HL-60 (cell line): ENCODE results near the gene DOC2B.

Source experiments
- DNase-seq, 2 experiments: peaks; one replicate each; pipeline ENCODE4 v3.0.0-alpha.2; 2010 to 2020; ENCODE audit warnings: low read depth in 1 of 2, low spot score in 1 of 2
- H3K27ac ChIP-seq: fragments of 250-450 bp; sonication (Bioruptor Pico); replicated peaks from 2 replicates; pipeline ENCODE4 v1.5.1; 2020; ENCODE audit warnings: mild to moderate bottlenecking, moderate library complexity
- H3K27me3 ChIP-seq: fragments of 250-450 bp; sonication (Bioruptor Pico); 2 replicates; pipeline ENCODE4 v1.5.1; 2021; ENCODE audit warnings: mild to moderate bottlenecking, moderate library complexity; ENCODE audit not compliant: insufficient read depth, poor library complexity, severe bottlenecking
- H3K4me3 ChIP-seq: replicated peaks from 2 replicates; pipeline ENCODE4 v1.5.1; 2011; ENCODE audit warnings: mild to moderate bottlenecking, control low read depth, low read length; ENCODE audit not compliant: insufficient read depth
- GABPA ChIP-seq: IDR thresholded peaks from 2 replicates; pipeline ENCODE4 v1.6.1; 2012; ENCODE audit warnings: low read depth
- POLR2AphosphoS5 ChIP-seq: IDR thresholded peaks from 2 replicates; pipeline ENCODE4 v1.6.1; 2012; ENCODE audit warnings: low read depth
- REST ChIP-seq: IDR thresholded peaks from 2 replicates; pipeline ENCODE4 v1.6.1; 2012; ENCODE audit warnings: low read depth; ENCODE audit not compliant: insufficient replicate concordance
- SPI1 ChIP-seq: IDR thresholded peaks from 2 replicates; pipeline ENCODE4 v1.6.1; 2012; ENCODE audit warnings: low read depth, mild to moderate bottlenecking, borderline replicate concordance
- TF ChIP-seq, protein P1 (sequence below): IDR thresholded peaks from one replicate; pipeline ENCODE4 v1.5.1; 2011; ENCODE audit warnings: low read length, control low read depth, inconsistent platforms; ENCODE audit not compliant: insufficient read depth

The DOC2B gene

DNA sequence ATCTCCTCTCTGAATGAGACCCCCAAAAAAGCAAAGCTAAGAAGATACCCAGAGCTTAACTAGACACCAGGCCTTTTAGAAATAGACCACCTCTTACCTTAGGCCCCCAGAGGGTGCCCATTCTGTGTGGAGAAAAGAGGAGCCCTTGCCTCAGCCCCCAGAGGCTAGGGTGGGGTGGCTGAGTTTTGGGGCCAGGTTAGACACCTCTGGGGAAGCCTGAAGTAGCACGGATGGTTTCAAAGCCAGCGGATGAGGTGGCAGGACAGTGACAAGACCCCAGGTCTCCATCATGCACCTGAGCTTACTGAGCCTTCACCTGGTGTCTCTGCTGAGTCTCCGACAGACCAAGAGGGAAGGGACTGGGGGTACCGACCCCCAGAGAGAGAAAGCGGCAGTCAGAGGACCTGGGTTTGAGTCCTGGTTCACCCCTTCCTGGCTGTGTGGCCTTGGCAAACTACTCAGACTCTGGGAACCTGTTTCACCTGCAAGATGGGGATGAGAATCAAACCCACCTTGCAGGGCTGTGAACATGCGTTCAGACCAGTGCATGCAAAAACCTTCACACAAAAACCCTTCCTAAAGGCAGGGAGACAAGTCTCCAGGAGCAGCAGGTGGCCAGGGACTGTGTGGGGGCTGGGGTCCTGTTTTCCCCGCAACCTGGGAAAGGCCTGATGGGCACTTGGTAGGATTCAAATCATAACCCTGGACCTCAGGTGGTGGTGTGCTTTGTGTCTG, 36.3 kb downstream of the DOC2B start:
- no peak for DNase-seq
- TF ChIP-seq POLR2AphosphoS5 (no peak), SPI1 (no peak), REST (no peak), GABPA (no peak)
- TF ChIP-seq, protein P1, sequence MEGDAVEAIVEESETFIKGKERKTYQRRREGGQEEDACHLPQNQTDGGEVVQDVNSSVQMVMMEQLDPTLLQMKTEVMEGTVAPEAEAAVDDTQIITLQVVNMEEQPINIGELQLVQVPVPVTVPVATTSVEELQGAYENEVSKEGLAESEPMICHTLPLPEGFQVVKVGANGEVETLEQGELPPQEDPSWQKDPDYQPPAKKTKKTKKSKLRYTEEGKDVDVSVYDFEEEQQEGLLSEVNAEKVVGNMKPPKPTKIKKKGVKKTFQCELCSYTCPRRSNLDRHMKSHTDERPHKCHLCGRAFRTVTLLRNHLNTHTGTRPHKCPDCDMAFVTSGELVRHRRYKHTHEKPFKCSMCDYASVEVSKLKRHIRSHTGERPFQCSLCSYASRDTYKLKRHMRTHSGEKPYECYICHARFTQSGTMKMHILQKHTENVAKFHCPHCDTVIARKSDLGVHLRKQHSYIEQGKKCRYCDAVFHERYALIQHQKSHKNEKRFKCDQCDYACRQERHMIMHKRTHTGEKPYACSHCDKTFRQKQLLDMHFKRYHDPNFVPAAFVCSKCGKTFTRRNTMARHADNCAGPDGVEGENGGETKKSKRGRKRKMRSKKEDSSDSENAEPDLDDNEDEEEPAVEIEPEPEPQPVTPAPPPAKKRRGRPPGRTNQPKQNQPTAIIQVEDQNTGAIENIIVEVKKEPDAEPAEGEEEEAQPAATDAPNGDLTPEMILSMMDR: no peak
- no peak overlapping the region for H3K27ac ChIP-seq
- no peak overlapping the region for H3K4me3 ChIP-seq
- H3K27me3 ChIP-seq: no peaks in the 10 kb centered on the region

- DNase-seq: peak; percentile 36 to 60
- Histone ChIP-seq H3K4me3 (no peak overlapping the region), H3K27ac (no peak overlapping the region), H3K27me3 (no peaks in the 10 kb centered on the region)
- TF ChIP-seq, protein P1: peak; percentile 11
- no peak for TF ChIP-seq SPI1
These were observed 37.6 kb downstream of the DOC2B start for GRCh38 chr17:143785-144281.

- Histone ChIP-seq H3K27ac (no peak overlapping the region), H3K27me3 (no peaks in the 10 kb centered on the region), H3K4me3 (no peak overlapping the region)
- no peak for DNase-seq
- TF ChIP-seq, protein P1: no peak
- TF ChIP-seq SPI1: no peak
- no peak for TF ChIP-seq REST
- TF ChIP-seq GABPA: no peak
- no peak for TF ChIP-seq POLR2AphosphoS5
These were observed 38.3 kb downstream of the DOC2B start for GRCh38 chr17:142876-143784.
